Esophagus (tissue), 2 donors: Measurements from ENCODE around the gene FBXO7. TPM values are rescaled to one million over a fixed set of nuclear protein-coding genes. Genes with fewer than 3 reads are reported as not detected.

Experiments
- H3K27ac ChIP-seq, 2 donors: one replicate each; pipeline ENCODE4 v1.5.1; 2013; ENCODE audit warnings: low read depth in 2 of 2, mild to moderate bottlenecking in 2 of 2, inconsistent platforms in 1 of 2, low read length in 1 of 2, moderate library complexity in 1 of 2
- H3K27me3 ChIP-seq, 2 donors: one replicate each; pipeline ENCODE4 v1.6.1; 2013; ENCODE audit warnings: low read length in 2 of 2, control low read depth in 1 of 2, mild to moderate bottlenecking in 1 of 2; ENCODE audit not compliant: insufficient read depth in 2 of 2, control insufficient read depth in 1 of 2
- H3K36me3 ChIP-seq, 2 donors: one replicate each; pipeline ENCODE4 v1.6.1; 2013; ENCODE audit warnings: low read length in 1 of 2; ENCODE audit not compliant: control insufficient read depth in 2 of 2, insufficient read depth in 2 of 2
- H3K4me1 ChIP-seq, 2 donors: one replicate each; pipeline ENCODE4 v1.6.1; 2013; ENCODE audit warnings: low read length in 1 of 2; ENCODE audit not compliant: control insufficient read depth in 2 of 2, insufficient read depth in 2 of 2
- H3K4me3 ChIP-seq, 2 donors: one replicate each; pipeline ENCODE4 v1.5.1; 2013; ENCODE audit warnings: low read length in 2 of 2, mild to moderate bottlenecking in 2 of 2, low read depth in 1 of 2, moderate library complexity in 1 of 2
- H3K9me3 ChIP-seq, 2 donors: one replicate each; pipeline ENCODE4 v1.6.1; 2013; ENCODE audit warnings: mild to moderate bottlenecking in 2 of 2, low read depth in 1 of 2, low read length in 1 of 2, moderate library complexity in 1 of 2; ENCODE audit not compliant: control insufficient read depth in 2 of 2, insufficient read depth in 1 of 2
- WGBS, 2 donors: extraction: QIAGEN DNeasy Blood & Tissue Kit; methylation state at CpG; one replicate each; pipeline ENCODE4 v1.1.7; 2013; 5-methylcytosine and 5-hydroxymethylcytosine counted together
- polyA plus RNA-seq, 2 donors: library from polyadenylated mRNA; stranded (reverse); fragments of 200-250 nt; gene quantifications; one replicate each; pipeline ENCODE4 v1.2.3, GENCODE V29; 2013
- donor health status: healthy with polysubstance abuse.
- donor health status: Bipolar disorder and iron deficiency.

FBXO7 gene
- polyA plus RNA-seq, 2 donors, result 15.0 to 33.5 TPM

GRCh38 chr22:32544953-32545558 lies 70.4 kb downstream of the FBXO7 start:
- Histone ChIP-seq H3K4me1 (peaks cover 0 to 7% of the 10 kb centered on the region in 2 donors), H3K36me3 (no peaks in the 10 kb centered on the region), H3K4me3 (no peak overlapping the region), H3K27ac (peak overlapping the region in 1 of 2 donors; percentile 31), H3K27me3 (no peaks in the 10 kb centered on the region), H3K9me3 (peaks cover 0 to 3% of the 10 kb centered on the region in 2 donors)
- WGBS, 2 donors, result 82 to 85% methylated on average over 6 of the region's 6 CpGs

- Histone ChIP-seq H3K27ac (no peak overlapping the region), H3K27me3 (no peaks in the 10 kb centered on the region), H3K36me3 (no peaks in the 10 kb centered on the region), H3K4me3 (no peak overlapping the region), H3K9me3 (peaks cover 0 to 3% of the 10 kb centered on the region in 2 donors), H3K4me1 (peaks cover 0 to 7% of the 10 kb centered on the region in 2 donors)
- WGBS, 2 donors, result 72 to 80% methylated on average over 4 of the region's 4 CpGs
Measured at GRCh38 chr22:32545801-32546200, 71.2 kb downstream of the FBXO7 start.

GRCh38 chr22:32546496-32546895 lies 71.9 kb downstream of the FBXO7 start:
- H3K36me3 ChIP-seq, result no peaks in the 10 kb centered on the region
- peaks cover 0 to 3% of the 10 kb centered on the region in 2 donors for H3K9me3 ChIP-seq
- no peak overlapping the region for H3K4me3 ChIP-seq
- WGBS, 2 donors, result 46 to 61% methylated on average over 4 of the region's 4 CpGs
- no peaks in the 10 kb centered on the region for H3K27me3 ChIP-seq
- peaks cover 0 to 7% of the 10 kb centered on the region in 2 donors for H3K4me1 ChIP-seq
- peak overlapping the region; percentile 16 to 40 for H3K27ac ChIP-seq

GRCh38 chr22:32546935-32547334 lies 72.3 kb downstream of the FBXO7 start:
- WGBS, 2 donors, result 76% methylated on average over 9 of the region's 9 CpGs
- peak overlapping the region in 1 of 2 donors; percentile 19 for H3K27ac ChIP-seq
- no peaks in the 10 kb centered on the region for H3K27me3 ChIP-seq
- no peak overlapping the region for H3K4me3 ChIP-seq
- H3K4me1 ChIP-seq, result peaks cover 0 to 7% of the 10 kb centered on the region in 2 donors
- H3K36me3 ChIP-seq, result no peaks in the 10 kb centered on the region
- H3K9me3 ChIP-seq, result peaks cover 0 to 3% of the 10 kb centered on the region in 2 donors

- no peak overlapping the region for H3K4me3 ChIP-seq
- no peaks in the 10 kb centered on the region for H3K36me3 ChIP-seq
- no peaks in the 10 kb centered on the region for H3K27me3 ChIP-seq
- H3K27ac ChIP-seq, result no peak overlapping the region
- 91 to 93% methylated on average over 7 of the region's 7 CpGs for WGBS, 2 donors
- peaks cover 0 to 3% of the 10 kb centered on the region in 2 donors for H3K9me3 ChIP-seq
- H3K4me1 ChIP-seq, result peaks cover 0 to 4% of the 10 kb centered on the region in 2 donors
Measured at GRCh38 chr22:32548039-32548438, 73.4 kb downstream of the FBXO7 start.

Other genes with a start within 250 kb of the FBXO7 start
- gene SLC5A4, start 219.5 kb upstream of the FBXO7 start, polyA plus RNA-seq, result under 1 TPM; 0.08 to 0.12 TPM
- not detected for gene RFPL3, start 116.9 kb upstream of the FBXO7 start, polyA plus RNA-seq
- 10 to 100 TPM; 12.8 to 52.3 TPM for gene RTCB, start 62.6 kb upstream of the FBXO7 start, polyA plus RNA-seq
- gene BPIFC, start 10.4 kb upstream of the FBXO7 start, polyA plus RNA-seq, result under 1 TPM in 1 of 2 donors, not detected in 1; 0.09 TPM